GM19099 (cell line): ENCODE measurements around the gene DUSP18.

Experiments
- POLR2A ChIP-seq: IDR thresholded peaks from 3 replicates; pipeline ENCODE4 v1.6.1; 2011; ENCODE audit warnings: low read depth; ENCODE audit not compliant: insufficient read length; ENCODE audit errors: extremely low read depth

The DUSP18 gene

DNA sequence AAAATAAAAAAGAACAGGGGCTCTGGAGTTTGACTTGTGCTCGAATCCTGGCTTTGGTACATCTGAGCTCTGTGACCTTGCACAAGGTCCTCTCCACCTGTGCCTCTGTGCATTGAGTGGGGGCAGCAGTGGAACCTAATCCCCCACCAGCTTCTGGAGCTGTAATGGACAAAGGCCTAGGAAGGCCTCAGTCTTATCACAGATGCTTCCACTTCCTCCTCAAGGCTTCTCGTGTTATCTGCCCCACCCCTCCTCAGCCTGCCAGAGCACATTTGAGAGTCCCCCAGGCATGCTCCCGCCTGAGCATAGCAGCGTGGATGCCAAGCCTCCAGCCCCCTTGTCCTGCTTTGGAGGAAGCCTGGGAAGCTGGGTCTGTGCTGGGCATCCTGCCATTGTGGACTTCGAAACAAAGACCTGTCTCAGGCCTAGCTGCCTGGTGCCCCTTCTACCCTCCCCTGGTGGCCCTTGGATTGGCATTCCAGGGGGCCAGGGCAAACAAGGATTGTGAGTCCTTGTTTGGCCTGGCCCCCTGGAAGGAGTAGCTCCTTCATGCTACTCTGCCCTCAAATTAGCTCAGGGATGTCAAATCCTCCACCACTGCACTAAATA is 17.1 kb downstream of the DUSP18 start:
- no peak for TF ChIP-seq POLR2A

DNA sequence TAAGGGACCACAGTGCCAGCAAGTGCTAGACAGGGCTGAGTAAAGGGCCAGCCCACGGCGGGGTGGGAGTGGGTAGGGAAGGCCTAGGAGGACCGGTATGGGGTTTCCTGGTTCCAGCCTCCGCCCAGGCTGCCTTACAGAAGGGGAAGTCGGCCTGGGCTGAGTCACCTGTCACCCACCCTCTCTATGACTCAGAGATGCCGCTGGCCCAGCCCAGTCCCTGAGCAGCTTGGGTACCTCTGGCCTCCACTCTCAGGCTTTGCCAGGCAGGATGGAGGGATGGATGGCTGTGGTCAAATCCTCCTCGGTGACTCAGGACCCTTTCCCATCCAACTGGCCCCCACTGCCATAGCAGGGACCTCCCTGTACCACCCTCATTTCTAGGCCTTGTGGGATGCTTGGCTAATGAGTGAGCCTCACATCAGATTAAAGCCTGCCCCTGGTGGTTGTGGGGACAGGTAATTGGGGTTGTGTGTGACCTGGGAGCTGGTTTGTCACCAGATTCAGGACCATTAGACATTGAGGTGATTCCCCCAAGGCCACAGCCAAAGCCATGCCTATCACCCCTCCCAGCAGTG is 18.2 kb downstream of the DUSP18 start:
- peak; percentile 22 for TF ChIP-seq POLR2A

DNA sequence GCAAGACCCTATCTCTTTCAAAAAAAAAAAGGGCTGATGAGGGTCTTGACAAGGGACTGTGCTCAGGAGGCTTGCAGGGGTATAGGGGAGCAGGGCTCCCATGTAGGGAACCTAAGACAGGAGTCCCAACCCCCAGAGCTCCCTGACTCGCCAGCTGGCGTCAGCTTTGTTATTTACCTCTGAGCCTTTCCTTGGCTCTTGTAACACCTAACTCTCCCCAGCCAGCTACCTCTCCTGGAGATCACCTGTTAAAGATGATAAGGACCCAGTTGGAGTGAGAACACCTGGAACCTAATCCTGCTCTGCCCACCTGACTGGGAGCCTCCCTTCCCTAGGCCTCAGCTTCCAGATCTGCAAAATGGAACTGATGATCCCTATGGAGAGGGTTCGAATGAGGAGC is 18.9 kb downstream of the DUSP18 start:
- no peak for TF ChIP-seq POLR2A

DNA sequence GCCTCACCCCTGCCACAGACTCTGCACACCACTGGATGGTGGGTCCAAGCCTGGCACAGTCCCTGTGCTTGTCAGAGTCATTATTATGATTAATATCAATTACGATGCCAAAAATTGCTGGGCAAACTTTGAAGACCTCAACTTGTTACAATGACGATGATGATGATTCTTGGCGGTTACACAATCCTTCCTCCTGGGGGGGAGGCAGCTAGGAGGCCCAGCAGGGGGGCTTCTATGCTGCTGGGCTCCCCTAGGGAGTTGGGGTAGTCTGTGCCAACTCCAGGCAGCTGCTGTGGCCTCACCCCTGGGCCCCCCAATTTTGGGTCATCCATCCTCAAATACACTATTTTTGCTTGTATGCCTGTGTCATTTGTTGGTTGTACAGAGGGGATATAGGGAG is 20.1 kb downstream of the DUSP18 start:
- no peak for TF ChIP-seq POLR2A

DNA sequence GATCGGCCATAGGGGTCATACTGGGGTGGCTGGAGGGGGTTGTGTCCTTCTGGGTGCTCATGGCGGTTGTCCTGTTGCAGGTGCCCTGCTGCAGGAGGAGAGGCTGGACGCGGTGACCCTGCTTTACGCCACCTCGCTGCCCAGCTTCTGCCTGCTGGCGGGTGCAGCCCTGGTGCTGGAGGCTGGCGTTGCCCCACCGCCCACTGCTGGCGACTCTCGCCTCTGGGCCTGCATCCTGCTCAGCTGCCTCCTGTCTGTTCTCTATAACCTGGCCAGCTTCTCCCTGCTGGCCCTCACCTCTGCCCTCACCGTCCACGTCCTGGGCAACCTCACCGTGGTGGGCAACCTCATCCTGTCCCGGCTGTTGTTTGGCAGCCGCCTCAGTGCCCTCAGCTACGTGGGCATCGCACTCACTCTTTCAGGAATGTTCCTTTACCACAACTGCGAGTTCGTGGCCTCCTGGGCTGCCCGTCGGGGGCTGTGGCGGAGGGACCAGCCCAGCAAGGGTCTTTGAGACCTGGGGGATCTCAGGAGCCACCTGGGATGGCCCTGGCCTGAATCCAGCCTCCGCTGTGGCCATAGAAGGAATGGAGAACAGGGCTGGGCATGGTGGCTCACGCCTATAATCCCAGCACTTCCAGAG is 21.0 kb downstream of the DUSP18 start:
- TF ChIP-seq POLR2A = no peak

DNA sequence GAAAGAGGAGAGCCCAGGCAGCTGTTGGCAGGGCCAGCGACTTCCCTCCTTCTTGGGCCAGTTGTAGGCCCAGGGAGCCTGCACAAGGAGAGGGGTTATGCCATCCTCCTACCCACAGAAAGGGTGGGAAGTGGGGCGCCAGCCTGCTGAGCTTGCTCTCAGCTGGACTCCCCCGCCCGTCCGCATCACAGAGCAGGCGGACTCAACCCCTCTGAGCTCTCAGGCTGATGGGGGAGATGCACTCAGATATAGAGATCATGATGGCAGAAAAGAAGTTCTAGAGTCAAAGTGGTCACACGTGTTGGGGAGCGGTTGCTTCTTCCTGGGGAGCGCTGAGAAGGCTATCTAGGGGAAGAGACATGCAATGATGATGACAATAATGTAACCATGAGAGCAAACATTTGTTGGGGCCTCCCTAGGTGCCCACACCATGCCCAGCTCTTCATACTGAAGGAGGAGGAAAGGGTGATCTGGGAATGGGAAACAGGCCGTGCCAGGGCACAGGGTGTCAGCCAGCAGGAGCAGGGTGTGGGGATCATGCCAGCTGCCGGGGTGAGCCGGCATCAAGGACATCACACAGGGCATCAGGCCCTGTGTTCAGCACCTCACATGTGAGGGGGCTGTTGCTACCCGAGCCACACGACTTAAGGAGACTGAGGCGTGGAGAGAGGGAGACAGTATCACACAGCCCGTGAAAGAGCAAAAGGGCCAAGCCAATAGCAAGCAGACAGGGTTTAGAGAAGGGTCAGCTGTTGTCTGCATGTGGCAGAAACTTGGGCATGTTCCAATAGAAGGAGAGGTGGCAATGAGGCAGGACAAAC is 24.4 kb downstream of the DUSP18 start:
- TF ChIP-seq POLR2A = no peak

DNA sequence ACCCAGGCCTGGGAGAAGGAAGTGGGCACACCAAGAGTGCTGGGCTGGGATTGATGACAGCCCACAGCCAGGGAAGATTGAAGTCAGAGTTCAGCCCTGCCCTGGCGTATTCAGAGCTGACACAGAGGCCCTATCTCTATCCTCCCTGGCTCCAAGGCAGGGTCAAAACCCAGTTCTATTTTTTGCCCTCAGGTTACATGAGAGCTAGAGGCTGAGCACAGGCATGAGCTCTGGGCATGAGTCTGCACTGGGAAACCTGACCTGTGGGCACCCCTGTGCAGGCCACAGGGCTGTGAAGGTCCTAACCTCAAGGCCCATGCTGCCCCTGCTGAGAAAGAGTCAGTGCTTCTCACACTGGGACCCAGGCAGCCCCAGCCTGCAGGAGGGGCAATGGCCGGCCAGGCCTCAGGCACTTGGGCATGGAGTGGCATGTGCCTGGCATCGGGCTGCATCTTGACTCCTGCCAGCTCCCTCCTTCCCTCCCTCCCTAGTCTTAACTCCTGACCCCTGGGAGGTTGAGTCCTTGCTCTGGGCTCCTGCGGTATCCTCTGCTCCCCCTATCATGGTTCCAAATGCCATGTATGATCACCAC is 26.7 kb downstream of the DUSP18 start:
- TF ChIP-seq POLR2A = no peak

DNA sequence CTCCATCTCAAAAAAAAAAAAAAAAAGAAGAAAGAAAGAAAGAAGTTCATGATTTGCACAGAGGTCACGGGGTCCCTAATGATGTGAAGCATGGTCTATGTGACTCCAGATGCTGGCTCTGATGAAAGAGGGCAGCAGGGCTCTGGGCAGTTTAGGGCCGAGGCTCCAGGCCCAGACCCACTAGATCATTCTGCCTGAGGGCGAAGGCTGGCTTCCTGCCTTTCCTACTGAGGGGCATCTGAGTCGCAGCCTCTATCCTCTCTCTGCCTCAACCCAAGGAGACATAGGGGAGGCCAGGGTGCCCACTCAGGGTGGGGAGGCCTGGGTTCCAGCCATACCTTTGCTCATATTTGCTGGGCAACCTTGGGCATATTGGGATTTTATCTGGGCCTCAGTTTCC is 27.3 kb downstream of the DUSP18 start:
- no peak for TF ChIP-seq POLR2A

DNA sequence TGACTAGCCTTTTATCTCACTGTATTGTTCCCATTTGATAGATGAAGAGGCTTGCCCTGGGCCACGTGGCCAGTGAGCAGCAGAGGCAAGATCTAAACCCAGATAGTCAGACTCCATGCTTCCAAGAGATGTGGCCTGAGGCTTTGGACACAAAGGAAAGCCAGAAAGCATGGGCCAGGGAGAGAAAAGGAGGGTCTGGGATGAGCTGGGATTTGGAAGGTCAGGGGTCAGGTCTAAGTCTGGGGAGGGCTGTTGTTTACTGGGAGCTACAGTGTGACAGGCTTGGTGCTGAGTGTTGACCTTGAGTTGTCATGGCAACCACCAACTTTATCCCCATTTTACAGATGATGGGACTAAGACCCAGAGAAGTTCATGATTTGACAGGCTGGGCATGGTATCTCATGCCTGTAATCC is 30.0 kb downstream of the DUSP18 start:
- TF ChIP-seq POLR2A = no peak

DNA sequence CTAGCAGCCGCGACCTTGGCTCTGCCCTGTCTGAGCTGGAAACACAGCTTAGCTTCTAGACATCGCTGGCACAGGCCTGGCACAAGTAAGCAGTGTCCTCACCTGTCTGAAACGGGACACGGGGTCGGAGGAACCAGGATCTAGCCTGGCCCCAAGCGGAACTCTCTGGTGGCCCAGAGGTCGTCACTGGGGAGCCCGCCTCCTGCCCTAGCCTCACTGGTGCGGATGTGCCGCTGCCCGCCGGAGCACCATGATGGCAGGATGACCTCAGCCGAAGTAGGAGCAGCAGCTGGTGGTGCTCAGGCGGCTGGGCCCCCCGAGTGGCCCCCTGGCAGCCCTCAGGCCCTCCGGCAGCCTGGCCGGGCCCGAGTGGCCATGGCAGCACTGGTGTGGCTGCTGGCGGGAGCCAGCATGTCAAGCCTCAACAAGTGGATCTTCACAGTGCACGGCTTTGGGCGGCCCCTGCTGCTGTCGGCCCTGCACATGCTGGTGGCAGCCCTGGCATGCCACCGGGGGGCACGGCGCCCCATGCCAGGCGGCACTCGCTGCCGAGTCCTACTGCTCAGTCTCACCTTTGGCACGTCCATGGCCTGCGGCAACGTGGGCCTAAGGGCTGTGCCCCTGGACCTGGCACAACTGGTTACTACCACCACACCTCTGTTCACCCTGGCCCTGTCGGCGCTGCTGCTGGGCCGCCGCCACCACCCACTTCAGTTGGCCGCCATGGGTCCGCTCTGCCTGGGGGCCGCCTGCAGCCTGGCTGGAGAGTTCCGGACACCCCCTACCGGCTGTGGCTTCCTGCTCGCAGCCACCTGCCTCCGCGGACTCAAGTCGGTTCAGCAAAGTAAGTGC is 31.2 kb downstream of the DUSP18 start:
- no peak for TF ChIP-seq POLR2A

DNA sequence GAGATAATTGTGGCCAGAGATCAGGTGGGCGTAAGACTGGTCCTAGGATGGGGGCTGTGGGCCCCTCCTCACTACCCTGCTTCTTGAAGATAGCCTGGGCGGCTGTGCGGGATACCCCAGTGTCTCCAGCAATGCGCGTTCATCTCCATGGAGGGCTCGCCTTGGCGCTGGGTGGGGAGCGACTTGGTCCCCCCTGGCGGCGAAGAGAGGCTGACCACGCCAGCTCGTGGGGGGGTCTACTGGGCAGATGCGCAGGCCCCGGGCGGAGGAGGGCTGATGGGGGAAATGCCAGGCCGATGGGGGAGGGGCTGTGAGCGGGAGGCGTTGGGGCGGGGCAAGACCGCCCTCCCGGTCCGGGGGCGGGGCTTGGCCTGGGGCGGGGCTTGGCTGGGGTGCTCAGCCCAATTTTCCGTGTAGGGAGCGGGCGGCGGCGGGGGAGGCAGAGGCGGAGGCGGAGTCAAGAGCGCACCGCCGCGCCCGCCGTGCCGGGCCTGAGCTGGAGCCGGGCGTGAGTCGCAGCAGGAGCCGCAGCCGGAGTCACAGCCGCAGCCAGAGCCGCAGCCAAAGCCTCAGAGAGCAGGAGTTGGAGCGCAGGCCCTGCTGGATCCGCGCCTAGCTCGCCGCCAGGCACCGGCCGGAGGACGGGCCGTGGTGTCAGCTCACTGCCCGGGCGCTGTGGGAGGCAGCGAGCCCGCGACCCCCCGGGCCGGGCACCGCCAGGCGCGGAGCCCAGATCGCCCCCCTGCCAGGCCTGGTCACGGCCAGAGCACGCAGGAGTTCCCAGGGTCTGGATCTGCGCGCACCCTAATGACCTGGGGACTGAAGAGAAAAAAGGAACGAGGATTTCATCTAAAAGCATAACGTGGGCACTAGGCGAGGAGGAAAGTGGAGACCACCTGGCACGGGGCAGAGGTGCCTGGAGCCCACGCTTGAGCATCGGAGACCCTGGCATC is 32.1 kb downstream of the DUSP18 start, which contains the start of gene SLC35E4:
Gene SLC35E4, plus strand, starts transcription at position 509 of the 953 bp plus-strand sequence. CDS start 670 bp downstream, outside the sequence.
- peak; percentile 37 for TF ChIP-seq POLR2A

DNA sequence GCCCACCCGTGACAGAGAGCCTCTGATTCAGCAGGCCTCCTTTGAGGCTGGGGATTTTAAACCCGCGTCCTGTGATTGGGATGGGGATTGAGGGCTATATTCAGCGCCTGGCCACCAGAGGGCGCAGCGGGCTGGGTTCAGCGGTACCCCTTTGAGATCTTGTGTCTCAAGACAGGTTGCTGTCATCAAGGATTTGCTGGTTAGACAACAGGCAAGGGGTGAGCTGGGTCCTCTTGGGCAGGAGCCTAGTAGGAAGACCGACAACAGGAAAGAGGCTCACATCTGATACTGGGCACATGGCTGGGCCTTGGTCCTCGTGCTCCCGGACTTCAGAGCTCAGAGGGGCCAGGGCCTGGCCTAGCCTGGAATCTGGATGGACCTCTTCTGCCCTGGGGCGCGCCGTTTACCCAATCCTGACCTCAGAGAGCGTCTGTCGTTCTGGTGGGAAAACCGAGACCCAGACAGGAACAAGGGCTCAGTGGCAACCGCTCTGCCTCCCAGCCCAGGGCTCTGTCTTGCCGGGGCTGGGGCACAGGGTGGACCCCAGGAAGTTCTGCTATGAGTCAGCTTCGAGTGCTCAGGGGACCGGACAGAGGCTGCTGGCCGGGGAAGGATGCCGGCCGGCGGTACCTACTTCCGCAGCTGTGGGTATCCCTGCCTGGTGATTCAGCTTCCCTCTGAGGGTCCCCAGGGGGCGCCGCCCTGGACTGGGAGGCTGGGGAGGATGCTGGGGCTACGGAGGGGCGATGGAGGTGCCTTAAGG is 33.0 kb downstream of the DUSP18 start:
- TF ChIP-seq POLR2A = peak; percentile 21

DNA sequence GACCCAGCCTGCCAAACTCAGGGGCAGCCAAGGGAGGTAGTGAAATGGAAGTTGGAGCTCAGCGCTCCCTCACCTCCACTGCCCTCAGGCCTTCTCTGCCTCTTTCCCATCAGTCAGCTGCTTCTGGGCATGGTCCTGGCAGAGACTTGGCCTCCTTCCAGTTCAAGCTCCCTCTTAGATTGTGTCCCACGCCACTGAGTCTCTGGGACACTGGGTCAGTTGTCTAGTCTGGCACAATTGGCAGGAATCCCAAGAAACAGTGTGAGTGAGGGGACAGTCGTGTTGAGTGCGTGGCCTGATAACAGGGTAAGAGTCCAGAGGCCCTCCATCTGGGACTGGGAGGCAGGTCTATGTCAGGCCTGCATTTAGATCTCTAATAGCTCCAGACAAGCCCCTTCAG is 39.2 kb downstream of the DUSP18 start:
- no peak for TF ChIP-seq POLR2A

DNA sequence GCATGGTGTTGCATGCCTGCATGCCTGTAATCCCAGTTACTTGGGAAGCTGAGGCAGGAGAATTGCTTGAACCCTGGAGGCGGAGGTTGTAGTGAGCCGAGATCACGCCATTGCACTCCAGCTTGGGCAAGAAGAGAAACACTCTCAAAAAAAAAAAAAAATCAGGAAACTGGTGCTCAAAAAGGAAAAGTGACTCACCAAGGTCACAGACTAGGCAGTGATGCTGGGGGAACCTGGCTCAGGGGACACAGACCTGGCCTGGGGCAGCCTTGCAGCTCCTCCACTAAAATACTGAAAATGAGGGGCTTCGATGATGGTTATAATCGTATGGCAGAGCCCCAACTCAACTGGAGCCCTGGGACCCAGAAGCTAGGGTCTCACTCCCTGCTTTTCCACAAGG is 40.2 kb downstream of the DUSP18 start:
- TF ChIP-seq POLR2A = no peak
